Suppressor macrophage treated with lipopolysaccharide for 4 hours (primary cell): ENCODE data around the gene PRR30.
A peak's percentile ranks its signal among the peaks of the same experiment; 100 is the strongest.
"Not testable (repeated sequence)": the region's sequence is repeated elsewhere in the genome, so short reads cannot be mapped to it uniquely, and the experiment has no call there.

ENCODE experiments used
- DNase-seq: peaks from one replicate; pipeline ENCODE4 v3.0.0-alpha.2; 2020

The PRR30 gene

GRCh38 chr2:27139310-27139709 lies at the start of gene PRR30:
TSS of gene PRR30 (minus strand) at chr2:27139410. CDS start at chr2:27138329, 1,081 bp downstream.
- no peak for DNase-seq

GRCh38 chr2:27186613-27187345 lies 47.6 kb upstream of the PRR30 start:
- DNase-seq: no peak

DNA sequence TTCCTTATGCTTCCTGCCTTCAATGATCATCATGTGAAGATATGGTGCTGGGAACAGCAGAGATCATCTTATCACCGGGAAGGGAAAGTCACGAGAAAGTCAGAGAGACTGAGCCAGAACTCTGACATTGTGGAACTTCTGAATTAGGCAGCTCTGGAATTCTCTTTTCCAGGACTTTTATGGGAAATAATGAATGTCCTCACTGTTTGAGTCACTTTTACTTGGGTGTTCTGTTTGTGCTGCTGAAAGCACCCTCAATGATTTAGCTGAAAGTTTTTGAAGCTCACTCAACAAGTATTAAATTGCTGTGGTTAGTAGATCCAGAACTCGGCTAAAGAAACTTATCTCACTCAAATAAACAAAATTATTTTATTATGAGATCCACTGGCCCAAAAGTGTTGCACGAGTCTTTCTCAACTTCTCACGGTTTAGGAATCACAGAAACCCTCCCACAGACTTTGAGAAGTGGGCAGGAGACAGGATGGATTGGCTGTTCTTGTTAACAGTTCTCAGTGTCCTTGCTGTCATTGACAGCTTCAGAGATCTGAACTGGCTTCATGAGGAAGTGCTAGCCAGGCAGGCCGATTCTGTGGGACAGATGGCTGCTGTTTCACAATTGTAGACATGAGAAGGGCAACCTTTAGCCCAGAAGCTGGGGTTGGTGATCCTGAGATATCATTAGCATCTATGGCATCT lies 46.3 kb upstream of the PRR30 start:
- peak; percentile 75 for DNase-seq

DNA sequence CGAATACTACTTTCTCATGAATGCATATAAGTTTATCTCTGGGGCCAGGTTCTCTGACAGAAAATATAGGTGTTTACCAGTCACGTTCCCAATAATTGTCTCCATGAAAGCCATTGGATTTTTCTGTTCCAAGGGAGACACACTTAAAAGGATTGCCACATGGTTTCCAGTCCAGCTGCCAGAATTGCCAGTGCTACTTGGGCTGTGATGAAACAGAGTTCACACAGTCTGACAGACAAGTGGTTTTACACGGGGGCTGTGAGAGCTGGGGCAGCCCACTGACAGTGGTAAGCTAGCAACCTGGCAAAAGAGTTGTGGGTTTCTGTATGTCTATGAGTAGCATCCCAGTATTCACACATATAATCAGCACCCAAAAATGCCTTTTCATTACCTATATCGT lies 44.9 kb upstream of the PRR30 start:
- no peak for DNase-seq

DNA sequence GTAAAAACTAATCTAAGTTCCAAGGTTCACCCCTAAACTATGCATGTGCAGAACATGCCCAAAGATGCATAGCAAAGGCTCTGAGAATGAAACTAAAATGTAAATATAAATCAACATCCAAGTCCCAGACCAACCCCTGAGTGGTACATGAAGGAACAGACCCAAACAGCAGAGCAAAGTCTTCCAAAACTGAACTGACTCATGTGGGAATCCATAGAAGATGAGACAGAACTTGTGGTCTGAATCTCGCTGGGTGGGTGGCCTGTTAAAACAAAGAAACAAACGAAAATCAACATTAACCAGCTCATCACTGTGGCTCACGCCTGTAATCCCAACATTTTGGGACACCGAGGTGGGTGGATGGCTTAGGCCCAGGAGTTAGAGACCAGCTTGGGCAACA lies 43.1 kb upstream of the PRR30 start:
- DNase-seq: no peak

DNA sequence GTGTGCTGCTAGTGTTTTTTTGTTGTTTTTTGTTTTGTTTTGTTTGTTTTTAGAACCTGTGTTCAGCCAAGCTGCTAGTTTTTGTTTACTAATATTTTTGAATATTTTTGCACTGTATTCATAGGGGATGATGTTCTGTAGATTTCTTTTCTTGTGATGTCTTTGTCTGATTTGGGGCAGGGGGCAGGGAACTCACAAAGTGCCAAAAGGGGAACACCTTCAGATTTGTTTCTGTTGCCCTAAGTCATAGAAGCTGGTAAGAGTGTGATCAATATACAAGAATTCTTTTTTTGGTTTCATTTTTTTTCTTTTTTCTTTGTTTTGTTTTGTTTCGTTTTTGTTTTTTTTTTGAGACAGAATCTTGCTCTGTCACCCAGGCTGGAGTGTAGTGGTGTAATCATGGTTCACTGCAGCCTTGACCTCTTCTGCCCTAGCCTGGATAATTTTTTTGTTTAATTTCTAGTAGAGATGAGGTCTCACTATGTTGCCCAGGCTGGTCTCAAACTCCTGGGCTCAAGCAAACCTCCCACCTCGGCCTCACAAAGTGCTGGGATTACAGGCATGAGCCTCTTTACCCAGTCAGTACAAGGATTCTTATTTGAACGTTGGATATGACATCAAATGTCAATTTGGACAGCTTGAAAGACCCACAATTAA lies 40.3 kb upstream of the PRR30 start:
- DNase-seq: no peak

- DNase-seq: no peak
These were observed 39.3 kb upstream of the PRR30 start for GRCh38 chr2:27178469-27178868.

- DNase-seq: no peak
These were observed 38.5 kb upstream of the PRR30 start for GRCh38 chr2:27177441-27178351.

GRCh38 chr2:27175781-27176180 lies 36.6 kb upstream of the PRR30 start:
- not testable (repeated sequence) for DNase-seq

- DNase-seq: no peak
These were observed 36.1 kb upstream of the PRR30 start for GRCh38 chr2:27175330-27175729.

DNA sequence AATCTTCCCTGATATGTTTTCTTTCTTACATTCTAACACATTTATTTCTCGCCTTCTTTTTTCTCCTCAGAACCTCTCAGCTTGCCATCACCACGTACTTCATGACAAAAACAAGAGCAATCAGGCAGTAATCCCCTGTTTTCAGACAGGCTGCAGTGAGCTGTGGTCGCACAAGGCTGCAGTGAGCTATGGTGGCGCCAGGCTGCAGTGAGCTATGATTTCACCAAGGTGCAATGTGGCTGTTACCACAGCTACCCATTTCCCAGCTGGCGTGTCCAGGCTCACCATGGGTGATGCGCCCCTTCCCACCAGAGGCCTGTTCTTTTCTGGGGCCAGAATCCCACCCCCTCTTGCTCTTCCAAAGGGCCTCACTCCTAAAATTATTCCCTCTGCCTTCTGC lies 35.4 kb upstream of the PRR30 start:
- no peak for DNase-seq

- no peak for DNase-seq
These were observed 32.2 kb upstream of the PRR30 start for GRCh38 chr2:27171351-27171848.

DNA sequence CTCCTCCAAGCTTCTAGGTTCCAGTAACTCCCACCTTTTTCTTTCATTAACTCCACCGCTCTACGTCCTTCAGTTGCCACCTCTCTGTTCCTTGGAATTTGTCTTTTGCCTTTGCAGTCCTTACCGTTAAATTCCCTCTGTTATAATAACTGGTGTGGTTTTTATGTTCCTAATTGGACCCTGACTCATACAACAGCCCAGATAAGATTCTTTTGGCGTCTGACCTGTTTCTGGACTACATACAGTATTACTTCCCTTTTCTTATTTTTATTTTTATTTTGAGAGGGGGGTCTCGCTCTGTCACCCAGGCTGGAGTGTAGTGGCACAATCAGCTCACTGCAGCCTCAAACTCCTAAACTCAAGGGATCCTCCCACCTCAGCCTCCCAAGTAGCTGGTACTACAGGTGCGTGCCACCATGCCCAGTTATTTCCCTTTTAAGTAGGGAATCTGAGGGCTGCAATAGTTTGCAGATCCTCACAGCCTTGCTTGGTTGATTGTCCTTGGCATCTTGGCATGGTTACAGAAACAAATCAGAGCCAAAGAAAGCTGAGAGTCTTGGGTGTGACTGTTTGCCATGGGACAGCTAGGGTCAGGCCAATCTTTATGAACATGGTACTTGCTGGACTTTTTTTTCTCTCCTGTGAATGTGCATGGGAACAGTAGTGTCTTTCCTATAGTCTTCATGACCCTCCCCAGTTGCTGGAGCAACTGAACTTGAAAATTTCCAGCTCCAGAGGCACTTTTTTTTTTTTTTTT lies 31.5 kb upstream of the PRR30 start:
- DNase-seq: no peak

DNA sequence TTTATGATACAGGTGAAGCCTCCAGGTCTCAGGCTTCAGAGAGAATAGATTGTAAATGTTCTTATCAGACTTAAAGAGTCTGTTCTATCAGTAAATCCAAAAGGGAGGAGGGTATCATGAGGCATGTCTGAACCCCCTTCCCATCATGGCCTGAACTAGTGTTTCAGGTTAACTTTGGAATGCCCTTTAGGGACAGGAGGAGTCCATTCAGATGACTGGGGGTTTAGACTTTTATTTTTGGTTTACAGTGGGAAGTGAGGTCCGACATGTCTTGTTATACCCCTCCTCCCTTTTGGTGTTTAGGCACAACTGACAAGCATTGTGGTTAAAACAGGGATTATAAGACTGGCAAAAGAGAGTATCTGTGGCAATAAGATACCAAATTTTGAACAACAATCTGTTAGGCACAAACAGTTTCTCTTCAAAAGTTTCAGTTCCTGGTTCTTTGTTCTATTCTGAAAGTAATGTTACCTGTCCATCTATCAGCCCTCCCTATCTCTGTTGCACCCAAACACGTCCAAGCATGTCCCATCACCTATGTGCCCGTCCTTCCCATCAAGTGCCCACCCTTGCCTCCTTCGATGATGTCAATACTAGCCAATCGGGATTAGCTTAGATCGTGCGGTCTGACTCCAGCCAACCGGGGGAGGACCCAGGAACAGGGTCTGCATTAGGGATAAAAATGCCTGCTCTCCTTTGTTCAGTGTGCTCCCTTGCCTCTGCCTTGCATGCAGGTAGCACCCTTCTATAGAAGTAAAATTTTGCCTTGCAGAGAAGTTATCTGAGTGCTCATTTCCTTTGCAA lies 26.0 kb upstream of the PRR30 start:
- no peak for DNase-seq

DNA sequence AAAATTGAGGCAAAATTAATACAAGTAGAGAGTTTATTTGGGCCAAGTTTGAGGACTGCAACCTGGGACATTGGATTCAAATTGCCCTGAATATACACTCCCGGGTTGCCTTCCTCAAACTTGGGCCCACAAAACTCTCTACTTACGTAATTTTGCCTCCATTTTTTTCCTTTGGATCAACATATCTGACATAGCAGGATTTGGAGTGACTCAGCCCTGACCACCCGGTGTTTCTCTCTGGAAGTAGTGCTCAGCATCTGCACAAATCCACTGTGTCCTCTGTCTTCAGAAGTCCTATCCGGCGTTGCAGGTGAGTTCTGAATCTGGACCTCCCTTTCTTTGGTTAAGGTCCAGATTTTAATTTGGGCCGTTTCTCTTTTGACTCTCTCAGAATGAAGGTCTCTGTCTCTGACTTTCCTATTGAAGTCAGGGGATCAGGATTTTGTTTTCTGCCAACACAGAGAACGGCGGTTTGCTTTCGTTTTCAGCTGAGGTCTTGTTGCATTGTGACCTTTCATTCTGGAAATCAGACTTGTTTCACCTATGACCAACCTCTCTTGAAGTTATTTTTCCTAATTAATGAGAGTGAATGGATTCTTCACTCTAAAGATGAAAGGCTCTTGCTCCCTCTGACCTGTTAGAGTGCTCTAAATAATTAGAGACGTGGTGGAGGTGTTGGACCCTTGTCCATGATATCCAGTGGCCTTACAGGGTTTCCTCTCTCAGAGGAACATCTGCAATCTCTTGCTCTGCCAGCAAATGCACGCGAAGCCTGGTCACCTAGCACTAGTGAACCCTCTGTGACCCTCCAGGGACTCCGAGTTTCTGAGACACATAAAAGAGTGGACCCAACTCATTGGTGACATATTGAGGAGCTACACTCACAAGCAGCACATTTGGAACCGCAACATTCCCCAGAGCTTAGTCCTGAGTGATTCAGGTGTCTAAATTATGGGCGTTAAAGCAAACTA lies 23.2 kb upstream of the PRR30 start:
- DNase-seq: no peak

GRCh38 chr2:27160191-27160590 lies 21.0 kb upstream of the PRR30 start:
- no peak for DNase-seq

DNA sequence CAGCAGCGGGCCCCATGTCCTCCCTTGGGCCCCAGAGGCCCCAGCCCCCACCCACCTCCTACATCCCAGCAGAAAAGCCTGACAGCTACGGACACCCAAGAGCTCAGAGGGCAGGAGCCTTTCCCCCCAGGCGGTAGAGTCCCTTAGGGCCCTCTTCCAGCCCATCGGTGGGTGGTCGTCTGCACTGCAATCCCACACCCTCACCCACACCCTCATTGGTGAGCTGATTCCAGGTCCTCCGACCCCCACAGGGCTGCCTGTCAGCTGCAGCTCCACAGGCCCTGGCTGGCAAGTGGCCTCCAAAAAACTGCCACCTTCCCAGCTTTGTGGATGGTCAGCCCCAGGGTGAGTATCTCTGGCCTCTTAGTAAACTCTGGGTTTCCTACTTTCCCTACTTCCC lies 20.1 kb upstream of the PRR30 start:
- no peak for DNase-seq

GRCh38 chr2:27158468-27158867 lies 19.3 kb upstream of the PRR30 start:
- DNase-seq: no peak

DNA sequence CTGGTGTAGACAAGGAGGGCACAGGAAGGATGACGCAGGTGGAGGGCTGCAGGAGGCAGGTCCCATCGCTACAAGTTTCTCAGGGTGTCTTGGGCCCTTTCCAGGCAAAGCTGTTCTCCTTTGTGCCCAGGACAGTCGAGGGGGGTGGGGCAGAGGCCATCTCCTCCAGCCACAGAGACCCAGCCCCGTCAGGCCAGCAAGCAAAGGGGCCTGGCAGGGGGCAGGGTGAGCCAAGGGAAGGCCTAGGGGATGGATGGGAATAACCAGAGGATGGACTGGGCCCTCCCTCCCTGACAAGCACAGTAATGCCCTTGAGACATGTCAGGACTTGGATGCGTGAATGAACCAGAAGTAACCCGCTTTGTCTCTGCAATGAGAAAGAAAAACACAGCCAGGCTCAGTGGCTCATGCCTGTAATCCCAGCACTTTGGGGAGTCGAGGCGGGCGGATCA lies 15.9 kb upstream of the PRR30 start:
- DNase-seq: no peak

GRCh38 chr2:27154488-27154887 lies 15.3 kb upstream of the PRR30 start:
- DNase-seq: no peak
